ENCODE measurements around the gene CRLF1.

DNA sequence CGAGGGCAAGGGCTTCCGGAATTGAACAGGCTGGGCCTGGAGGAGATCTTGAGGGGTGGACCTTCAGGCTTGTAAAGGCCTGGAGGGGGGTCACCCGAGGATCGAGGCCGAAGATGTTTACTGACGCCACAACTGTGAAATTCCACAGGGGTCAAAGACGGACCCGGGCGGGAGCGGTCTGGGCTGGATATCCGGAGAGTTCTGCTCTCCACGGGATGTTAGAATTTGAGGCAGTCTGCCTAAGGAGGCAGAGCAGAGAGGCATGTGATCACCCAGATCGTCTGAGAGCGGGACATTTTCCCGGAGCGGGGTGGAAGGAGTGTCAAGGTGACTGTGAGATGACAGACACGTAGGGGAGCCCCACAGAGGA is 43.4 kb upstream of the CRLF1 start:
- TF ChIP-seq, protein P1, sequence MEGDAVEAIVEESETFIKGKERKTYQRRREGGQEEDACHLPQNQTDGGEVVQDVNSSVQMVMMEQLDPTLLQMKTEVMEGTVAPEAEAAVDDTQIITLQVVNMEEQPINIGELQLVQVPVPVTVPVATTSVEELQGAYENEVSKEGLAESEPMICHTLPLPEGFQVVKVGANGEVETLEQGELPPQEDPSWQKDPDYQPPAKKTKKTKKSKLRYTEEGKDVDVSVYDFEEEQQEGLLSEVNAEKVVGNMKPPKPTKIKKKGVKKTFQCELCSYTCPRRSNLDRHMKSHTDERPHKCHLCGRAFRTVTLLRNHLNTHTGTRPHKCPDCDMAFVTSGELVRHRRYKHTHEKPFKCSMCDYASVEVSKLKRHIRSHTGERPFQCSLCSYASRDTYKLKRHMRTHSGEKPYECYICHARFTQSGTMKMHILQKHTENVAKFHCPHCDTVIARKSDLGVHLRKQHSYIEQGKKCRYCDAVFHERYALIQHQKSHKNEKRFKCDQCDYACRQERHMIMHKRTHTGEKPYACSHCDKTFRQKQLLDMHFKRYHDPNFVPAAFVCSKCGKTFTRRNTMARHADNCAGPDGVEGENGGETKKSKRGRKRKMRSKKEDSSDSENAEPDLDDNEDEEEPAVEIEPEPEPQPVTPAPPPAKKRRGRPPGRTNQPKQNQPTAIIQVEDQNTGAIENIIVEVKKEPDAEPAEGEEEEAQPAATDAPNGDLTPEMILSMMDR (IDR thresholded peaks at IDR 0.05; ENCODE audit: borderline replicate concordance, extremely low read depth, low read length, poor library complexity, severe bottlenecking): no peak
- TF ChIP-seq EZH2 (IDR thresholded peaks at IDR 0.05; ENCODE audit: borderline replicate concordance, low read depth, low read length, severe bottlenecking): no peak
